Non-pigmented ciliary epithelial cell (primary cell): Measurements from ENCODE around the gene RYR3.

Experiments used
- DNase-seq: peaks from one replicate; pipeline ENCODE4 v3.0.0-alpha.2; 2010; ENCODE audit warnings: low read depth

RYR3 gene

GRCh38 chr15:33837294-33837693, 526.5 kb downstream of the RYR3 start:
- DNase-seq, result no peak

- DNase-seq, result no peak
These were observed 528.8 kb downstream of the RYR3 start for GRCh38 chr15:33839540-33839939.

DNA sequence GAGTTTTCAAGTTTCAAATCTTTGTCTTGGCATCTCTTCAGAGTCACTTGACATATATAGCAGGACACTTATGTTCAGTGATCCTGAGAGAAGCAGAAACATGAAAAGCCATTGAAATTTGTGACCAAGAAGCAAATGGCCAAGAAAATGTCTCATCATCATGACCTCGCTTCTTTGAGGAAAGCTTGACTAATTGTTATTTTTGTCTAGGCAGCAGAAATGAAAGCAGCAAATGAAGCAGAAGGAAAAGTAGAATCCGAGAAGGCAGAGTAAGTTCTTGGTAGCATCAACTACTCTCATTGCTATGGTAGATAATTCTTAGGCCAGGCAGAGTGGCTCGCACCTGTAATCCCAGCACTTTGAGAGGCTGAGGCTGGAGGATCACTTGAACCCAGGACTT, 529.8 kb downstream of the RYR3 start:
- no peak for DNase-seq

DNA sequence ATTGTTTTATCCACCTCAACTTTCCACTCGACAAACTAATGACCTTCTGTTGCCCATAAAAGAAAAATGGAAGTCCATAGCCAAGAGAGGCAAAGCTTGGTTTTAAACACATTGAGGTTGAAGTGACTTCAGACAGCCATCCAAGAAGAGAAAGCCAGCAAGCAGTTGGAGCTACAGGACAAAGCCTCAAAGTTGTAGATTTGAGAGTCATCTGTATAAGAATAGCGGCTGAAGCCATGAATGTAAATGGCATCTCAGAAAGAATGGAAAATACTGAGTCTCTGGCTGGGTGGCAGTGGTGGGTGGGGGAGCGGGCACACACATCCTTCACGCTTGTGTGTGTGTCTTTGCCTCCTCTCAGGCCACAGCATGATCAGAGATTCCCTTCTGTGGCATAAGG, 533.4 kb downstream of the RYR3 start:
- DNase-seq, result no peak

GRCh38 chr15:33844597-33844996, 533.8 kb downstream of the RYR3 start:
- DNase-seq, result no peak

DNA sequence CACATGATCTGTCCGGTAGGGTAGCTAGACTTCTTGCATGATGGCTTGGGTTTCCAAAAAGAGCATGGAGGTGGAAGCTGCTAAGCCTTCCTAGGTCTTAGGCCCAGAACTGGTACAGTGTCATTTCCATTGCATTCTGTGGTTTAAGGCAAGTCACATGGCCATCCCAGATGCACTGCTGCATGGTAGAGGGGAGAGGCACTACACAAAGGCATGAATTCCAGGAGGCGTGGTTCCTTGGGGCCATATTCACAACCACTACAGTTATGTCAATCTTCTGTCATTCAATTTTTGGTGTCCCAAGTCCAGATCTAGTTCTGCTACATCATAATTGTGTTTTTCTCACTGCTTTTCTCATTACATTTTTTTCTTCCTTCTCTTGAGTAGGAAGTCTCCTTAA, 535.4 kb downstream of the RYR3 start:
- no peak for DNase-seq

DNA sequence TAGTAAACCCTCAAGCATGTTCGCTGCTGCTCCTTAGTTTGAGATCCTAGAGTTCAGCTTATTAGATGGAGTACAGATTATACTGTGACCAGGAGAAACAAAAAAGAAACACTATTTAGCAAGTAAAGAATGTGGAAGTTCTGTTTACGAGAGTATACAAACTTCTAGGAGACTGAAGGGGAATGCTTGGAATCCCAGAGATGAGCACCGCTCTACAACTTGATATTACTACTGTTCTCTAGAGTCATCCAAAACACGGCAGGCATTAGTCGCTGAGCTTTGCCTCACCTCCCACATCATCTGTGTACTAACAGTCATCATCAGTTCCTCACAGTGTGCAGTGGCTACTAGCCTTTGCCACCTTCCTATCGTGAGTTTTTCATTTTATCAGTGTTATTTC, 536.1 kb downstream of the RYR3 start:
- DNase-seq, result no peak

DNA sequence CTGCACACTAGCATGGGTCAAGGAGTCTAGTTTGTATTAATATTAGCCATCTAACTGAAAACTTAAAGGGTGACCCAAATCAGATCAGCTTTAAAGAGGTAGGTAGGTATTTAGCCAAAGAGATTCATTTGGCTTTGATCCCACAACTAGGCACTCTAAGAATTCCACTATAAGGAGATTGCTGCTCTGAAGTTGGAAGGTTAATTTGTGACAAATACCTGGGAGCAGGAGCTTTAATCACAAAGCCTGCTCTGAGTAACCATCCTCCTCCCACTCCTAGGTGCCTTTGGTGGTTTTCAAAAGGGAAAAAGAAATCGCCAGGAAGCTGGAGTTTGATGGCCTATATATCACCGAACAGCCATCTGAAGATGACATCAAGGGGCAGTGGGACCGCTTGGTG, 537.2 kb downstream of the RYR3 start:
- DNase-seq, result no peak

DNA sequence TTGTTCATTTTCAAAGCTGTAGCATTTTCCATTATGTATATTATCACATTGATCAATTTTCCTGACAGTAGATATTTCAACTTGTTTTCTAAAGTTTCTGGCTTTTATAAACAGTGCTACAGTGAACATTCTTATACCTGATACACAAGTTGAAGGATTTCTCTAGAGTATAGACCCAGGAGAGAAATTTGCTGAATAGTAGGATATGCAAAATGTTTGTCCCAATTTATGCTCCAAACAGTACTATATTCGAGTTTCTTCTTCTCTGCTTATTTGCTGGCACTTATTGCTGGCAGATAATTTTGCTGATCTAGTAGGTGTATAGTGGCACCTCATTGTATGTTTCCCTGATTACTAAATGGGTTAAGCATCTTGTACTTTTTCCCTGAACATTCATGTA, 540.3 kb downstream of the RYR3 start:
- DNase-seq, result no peak

- no peak for DNase-seq
These were observed 541.3 kb downstream of the RYR3 start for GRCh38 chr15:33852094-33852493.

GRCh38 chr15:33852570-33852969, 541.8 kb downstream of the RYR3 start:
- peak; percentile 53 for DNase-seq

DNA sequence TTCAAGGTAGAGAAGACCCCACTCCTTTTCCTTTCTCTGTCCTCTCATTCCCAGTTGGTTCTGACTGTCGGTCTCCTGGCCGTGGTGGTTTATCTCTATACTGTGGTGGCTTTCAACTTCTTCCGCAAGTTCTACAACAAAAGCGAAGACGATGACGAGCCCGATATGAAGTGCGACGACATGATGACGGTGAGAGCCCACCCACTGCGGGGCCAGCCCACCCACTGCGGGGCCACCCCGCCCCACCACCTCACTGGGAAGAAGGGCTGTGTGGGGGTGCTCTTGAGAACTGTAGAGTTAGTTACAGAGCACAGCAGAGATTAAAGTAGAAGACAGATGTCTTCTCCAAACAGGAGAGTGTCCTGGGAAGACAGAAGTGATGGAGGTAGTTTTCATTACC, 547.0 kb downstream of the RYR3 start:
- DNase-seq, result no peak

- DNase-seq, result no peak
These were observed 548.1 kb downstream of the RYR3 start for GRCh38 chr15:33858836-33859235.

- DNase-seq, result no peak
These were observed 549.3 kb downstream of the RYR3 start for GRCh38 chr15:33859992-33860545.

DNA sequence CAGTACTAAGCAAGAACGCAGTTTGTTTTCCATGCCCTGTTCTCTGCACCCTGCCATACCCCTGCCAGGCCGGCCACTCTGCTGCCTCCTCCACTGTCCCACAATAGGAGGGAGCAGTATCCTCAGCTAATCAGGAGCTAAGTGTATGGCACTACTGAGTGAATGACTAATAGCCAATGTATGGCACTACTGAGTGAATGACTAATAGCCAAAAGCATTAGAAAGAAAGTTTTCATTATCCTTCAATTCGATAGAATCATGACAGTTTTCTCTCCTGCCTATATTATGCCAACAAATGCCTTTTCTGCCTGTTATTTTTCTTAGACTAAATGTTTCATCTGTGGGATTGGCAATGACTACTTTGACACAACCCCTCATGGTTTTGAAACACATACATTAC, 550.0 kb downstream of the RYR3 start:
- peak; percentile 37 for DNase-seq

DNA sequence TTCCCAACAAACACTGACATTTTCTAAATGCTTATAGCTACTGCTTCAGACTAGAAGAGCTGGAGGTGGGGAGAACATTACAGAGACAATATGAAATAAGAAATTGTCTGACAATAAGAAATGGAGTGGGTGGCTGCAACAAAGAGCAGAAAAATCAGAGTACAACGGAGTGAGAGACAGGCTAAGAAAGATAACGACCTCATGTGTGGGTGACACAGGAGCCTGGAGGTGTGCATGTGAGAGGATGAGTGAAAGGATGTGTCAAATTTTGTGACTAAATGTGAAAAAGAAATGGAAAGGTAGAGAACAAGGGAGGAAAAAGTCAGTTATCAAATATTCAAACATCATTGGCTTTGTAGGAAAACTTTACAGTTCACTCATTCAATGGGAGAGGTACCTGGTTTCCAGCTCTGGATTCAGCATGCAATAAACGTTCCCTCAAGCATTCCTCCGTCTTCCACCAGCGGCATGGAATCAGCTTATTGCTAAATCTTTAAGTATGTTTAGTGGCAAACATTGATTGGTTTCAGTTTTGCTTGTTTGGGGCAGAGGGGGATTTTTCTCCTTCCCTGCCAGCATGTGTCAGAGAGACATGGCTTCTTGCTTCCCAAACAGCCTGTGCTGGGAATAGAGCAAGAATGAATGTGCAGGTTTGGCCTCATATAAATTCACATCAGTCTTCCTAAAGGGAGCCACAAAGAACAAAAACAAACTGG, 553.8 kb downstream of the RYR3 start:
- DNase-seq, result no peak

DNA sequence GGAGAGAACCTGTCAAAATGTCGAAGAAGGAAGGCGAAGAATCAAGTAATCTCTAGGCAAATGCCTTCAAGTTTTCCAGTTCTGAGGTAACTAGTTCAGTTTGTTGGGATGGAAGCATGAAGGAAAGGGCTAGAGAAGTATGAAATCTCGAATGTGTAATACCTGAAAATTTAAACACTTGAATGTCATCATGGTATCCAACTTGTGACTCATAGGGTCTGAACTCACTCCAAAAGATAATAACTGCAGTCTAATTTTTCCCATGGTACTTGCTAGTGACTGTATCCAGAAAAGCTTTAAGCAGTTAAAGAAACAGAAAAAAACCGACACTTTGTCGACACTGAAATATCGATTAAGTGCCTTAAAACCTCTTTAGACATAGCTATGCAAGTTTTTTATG, 554.6 kb downstream of the RYR3 start:
- no peak for DNase-seq

- no peak for DNase-seq
These were observed 555.5 kb downstream of the RYR3 start for GRCh38 chr15:33866101-33866737.

DNA sequence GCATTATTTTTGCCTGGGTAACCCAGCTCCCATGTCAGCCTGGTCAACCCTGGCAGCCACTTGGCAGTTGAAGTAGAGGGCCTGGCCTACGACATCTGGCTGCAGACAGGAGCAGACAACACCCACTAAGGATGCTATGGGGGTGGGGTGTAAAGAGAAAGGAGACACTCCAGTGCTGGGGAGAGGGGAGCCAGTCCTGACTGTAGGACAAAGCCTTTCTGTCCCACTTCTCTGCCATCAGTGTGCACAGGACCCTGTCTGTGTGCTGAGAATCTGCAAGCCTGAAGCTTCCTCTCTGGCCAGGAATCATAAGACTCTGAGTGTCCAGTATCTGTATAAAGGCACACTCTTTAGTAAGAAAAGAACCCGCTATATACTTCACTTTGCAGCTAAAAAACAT, 561.2 kb downstream of the RYR3 start:
- DNase-seq, result no peak

DNA sequence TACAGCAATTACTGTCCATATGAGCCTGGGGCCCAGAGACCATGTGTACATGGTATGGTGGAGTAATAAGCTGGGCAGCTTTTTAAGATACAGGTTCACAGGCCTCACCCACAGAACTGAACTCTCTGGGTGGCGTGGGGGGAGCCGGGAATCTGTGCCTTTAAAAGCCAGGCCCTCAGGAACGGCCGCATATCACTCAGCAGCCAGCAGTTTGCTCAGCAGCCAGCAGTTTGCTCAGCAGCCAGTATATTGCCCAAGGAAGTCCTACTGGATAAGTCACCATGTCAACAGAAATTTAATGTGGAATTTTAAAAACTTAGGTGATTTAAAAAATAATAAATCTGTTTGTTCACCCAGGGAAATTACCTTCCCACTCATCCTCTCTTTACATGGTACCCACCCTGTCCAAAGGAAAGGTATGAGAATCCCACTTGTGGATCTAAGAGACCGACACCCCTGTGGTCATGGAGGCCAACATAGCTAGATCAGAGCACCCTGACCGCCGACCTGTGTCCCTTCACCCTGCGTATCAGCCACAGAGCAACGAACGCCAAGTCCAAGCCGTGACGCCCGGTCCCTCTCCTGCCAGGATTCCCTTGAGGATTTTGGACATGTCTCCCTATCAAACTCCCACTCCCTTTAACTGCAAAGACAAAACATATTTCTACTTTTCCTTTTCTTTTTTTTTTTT, 561.8 kb downstream of the RYR3 start:
- no peak for DNase-seq

- DNase-seq, result no peak
These were observed 563.4 kb downstream of the RYR3 start for GRCh38 chr15:33874156-33874555.

- no peak for DNase-seq
These were observed 572.2 kb downstream of the RYR3 start for GRCh38 chr15:33882921-33883320.

DNA sequence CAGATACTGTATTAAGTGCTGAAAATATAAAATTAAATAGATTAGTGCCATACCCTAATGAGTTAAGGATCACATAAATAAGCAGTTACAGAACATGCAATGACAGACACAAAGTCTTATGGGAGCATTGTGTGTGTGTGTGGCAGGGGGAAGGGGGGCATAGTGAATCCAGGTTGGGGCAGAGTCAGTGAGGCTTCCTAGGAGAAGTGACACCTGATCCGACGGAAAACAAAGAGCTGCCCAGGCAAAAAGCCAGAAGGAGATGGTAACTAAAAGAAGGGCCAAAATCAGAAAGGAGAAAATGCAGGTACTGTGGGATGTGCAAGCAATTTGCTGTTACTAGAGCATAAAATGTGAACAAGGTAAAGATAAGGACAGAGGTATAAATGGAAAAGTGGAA, 577.4 kb downstream of the RYR3 start:
- DNase-seq, result no peak
